Suppressor macrophage treated with lipopolysaccharide for 1 hour (primary cell): ENCODE results near the gene ISG15.
"Not testable (repeated sequence)": the region's sequence is repeated elsewhere in the genome, so short reads cannot be mapped to it uniquely, and the experiment has no call there.

ENCODE experiments used
- DNase-seq, 3 donors: peaks; one replicate each; pipeline ENCODE4 v3.0.0-alpha.2; 2020 to 2022

The ISG15 gene

DNA sequence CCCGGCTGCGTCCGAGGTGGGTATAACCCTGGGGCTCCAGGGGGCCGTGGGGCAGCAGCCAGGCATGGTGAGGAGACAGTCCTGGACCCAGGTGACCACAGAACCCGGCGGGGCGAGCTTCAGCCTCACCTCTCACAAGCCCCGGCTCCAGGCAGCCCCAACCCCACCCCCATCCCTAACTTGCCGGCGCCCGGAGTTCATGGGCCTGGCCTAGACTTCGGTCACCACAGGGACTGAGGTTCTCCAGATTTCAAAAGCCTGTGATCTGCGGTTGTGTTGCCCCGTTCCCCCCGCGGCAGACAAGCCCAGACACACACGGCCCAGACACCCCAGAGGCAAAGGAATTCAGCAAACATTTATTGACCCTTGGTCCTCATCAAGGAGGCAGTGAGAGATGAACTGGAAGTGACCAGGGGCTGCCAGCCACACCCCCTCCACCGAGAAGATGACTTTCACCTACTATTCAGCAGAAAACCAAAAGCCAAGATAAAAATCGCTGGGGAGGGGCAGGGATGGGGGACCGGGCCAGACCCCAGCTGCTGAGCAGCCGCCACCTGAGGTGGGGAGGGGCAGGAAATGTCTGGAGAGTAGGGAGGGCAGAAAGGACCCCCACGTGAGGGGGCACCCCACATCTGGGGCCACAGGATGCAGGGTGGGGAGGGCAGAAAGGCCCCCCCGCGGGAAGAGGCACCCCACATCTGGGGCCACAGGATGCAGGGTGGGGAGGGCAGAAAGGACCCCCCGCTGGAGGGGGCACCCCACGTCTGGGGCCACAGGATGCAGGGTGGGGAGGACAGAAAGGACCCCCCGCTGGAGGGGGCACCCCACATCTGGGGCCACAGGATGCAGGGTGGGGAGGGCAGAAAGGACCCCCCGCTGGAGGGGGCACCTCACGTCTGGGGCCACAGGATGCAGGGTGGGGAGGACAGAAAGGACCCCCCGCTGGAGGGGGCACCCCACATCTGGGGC is 17.3 kb upstream of the ISG15 start:
- no peak for DNase-seq

DNA sequence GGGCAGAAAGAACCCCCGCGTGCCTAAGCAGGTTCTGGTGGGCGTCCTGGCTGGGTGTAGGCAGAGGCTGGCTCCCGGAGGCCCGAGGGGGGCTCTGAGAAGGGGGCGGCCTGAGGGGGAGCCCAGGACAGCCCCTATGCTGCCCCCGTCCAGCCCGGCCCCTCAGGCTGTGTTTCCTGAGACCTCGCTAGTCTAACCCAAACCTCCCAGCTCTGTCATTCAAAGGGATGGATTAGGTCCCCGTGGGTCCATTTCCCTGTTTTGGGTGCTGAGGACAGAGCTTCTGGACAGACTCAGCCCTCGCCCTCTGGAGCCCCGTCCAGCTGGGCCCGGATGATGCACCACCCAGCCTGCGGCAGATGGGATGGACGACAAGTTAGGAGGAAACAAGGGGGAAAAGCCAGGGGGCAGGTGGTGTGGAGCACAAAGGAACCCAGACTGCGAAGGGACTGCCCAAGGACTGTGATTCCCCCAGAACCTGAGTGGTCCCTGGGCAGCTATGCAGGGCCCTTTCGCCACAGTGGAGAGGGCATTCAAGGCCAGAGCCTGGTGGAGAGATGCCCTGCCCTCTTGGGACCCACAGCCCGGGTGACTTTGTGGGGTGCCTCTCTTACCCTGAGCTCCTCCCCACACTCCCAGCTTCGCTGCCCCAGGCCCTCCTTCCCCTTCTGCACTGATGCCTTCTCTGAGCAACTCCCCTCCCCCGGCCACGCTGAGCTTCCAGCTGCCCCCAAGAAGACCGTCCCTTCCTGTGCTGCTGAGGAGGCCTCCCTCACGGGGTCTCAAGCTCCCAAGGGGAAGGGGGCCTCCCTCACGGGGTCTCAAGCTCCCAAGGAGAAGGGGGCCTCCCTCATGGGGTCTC is 16.2 kb upstream of the ISG15 start:
- peak in 1 of 3 donors; percentile 44 for DNase-seq

DNA sequence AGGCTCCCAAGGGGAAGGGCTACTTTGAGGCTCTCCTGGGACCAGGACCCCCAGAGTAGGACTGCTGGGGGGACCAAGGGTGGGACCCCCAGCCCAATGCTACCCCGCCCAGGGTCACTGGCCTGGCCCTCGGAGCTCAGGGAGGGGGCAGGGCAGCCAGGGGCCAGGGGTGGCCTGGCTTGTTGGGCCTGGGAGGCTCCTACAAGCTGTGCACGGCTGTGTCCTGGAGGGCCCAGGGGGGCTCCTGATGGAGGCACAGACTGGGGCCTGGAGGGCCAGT is 15.6 kb upstream of the ISG15 start:
- no peak for DNase-seq

DNA sequence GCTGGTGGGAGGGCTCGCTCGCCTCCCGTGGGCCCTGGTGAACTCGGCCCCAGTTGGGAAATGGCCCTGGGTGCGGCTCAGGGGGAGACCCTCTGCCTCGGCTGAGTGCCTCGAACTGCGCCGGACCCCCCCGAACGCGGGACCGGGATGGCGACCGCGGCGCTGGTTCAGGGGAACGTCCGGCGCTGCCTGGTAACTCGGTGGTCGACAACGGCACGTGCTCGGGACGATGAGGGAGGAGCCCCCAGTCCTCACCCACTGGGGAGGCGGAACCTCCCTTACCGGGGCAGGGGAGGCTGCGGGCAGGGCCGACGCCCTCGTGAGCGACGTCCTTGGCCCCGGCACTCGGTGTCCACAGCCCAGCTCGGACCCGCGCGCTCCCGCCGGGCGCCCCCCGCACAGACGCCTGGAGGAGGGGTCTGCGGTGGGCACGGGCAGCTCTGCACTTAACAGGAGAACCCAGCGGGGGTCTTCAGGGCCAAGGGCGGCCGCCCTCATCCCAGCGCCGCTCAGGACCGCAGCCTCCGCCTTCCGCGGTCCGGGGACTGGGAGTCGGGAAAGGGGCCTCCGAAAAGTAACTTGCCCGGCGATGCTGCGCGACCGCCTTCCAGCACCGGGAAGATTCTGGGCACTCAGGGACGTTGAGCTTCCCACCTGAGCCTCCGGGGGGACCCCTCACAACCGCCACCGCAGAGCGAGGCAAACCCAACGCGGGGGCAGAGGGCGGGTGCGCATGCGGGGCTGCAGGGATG is 15.1 kb upstream of the ISG15 start:
- no peak for DNase-seq

DNA sequence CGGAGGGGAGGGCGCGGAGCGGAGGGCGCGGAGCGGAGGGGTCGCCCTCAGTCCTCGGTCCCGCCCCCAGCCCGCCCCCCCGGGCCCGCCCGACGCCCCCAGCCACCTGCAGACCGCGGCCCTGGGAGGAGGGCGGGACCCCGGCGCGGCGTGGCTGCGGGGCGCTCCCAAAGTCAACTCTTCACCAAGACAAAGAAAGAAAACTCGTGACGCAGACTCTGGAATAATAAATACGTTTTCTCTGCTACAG is 14.6 kb upstream of the ISG15 start:
- DNase-seq: no peak

DNA sequence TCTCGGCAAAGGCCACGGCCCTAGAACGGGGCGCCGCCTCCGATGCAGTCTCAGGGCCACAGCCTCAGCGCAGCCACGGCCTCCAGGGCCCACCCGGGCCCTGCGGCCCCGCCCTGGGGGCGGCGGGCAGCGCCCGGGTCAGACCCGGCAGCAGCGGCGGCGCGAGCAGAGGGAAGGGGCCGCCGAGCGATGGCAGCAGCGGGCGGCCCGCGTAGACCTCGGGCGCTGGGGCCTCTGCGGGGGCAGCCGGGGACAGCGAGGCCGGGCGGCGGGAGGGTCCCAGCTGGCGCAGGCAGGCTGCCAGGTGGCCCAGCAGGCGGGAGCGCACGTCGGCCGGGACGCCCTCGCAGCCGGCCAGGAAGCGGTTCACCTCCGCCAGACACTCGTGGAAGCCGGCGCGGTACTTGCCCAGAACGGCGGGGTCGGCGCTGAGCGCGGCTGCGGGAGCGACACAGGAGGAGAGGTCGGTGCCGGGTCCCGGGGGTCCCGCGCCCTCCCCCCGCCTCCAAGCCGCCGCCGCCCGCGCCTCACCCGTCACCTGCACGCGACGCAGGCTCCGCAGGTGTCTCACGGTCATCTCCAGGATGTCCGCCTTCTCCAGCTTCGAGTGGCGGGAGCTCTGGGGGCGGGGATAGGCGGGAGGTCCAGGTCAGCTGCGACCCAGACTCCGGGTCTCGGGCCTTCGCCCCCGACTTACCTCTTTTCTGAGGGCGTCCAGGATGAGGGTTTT is 14.1 kb upstream of the ISG15 start:
- DNase-seq: peak in 1 of 3 donors; percentile 60

DNA sequence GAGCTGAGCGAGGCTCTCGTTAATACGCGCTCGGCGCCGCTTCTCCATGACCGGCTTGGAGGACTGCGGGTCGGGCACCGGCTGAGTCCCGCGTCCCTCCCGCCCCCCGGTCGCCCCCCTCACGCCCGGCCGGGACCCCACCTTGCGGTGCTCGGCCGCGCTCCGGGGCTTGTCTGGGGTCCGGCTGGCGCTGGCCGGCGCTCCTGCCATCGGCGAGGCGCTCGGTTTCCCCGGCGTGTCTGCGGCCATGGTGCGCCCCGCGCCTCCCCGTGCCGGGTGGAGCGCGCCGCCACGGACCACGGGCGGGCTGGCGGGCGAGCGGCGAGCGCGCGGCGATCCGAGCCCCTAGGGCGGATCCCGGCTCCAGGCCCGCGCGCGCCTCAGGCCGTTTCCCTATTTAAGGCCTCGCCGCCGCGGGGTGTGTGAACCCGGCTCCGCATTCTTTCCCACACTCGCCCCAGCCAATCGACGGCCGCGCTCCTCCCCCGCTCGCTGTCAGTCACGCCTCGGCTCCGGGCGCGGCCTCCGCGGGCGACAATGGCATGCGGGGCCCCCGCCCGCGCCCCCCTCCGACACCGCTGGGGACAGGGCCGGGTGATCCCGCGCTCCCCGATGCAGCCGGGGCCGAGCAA is 13.5 kb upstream of the ISG15 start, which contains the start of gene HES4:
HES4 (minus strand) TSS at position 373 of the 632 bp plus-strand sequence; CDS start at position 249, 124 bp downstream.
- DNase-seq: peak; percentile 96 to 97 (median 97)

DNA sequence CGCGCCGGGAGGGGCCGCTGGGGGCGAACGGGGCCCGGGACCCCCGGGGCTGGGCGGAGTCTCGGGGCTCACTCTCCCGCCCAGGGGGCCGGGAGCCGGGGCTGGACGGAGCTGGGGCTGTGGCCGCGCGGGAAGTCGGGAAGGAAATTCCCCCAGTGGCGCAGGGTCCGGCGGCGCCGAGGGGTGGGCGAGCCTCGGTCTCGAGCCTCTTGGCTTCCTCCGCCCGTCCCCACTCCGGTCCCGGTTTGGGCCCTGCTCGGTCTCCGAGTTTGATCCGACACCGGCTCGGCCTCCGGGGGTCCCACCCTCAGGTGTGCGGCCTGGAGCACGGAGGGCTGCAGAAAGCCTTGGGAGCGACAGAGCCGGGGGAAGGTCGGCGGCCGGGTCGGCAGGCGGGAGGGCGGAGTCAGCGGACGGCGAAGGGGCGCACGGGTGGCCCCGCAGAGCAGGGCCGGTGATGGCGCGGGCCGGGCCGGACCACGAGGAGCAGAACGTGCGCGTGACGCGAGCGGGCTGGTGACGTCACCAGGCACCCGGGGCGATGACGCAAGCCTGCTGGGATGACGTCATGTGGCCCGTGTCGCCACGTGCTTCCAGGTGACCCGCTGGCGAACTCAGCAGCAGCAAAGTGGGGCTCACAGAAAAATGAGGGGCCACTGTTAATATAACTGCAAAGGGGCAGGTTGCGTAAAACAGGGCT is 12.8 kb upstream of the ISG15 start:
- DNase-seq: peak; percentile 85 to 92 (median 88)

DNA sequence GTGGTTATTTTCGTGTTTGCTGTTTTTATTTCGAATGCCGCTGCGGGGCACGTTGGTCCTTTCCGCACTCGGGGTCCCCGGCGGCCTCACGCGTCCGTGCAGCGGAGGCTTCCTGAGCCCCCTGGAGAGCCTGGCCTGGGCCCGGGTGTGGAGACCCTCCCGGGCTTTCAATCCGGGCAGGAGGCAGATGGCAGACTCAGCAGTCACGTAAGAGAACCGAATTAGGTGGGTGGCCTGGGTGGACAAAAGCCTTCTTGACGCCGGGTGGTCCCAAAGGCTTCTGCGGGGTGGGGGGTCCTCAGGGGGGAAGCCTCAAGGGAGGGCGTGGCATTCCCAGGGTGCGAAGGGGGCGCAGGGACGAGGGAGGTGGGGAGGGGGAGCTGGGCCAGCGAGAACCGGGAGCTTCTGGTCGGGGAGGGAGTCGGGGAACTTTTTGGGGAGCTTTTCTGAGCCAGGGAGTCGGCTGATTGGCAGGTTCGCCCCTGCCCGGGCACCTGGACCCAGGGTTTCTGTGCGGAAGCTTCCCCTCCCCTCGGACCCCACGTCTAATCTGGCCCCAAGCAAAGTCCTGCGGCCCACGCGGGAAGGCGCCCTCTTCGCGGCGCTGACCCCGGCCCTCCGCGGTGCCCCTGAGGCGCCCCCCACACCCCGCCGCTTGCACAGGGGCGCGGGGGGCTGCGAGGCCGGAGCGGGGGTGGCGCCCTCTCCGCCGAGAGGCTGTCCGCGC is 12.1 kb upstream of the ISG15 start:
- DNase-seq: no peak

DNA sequence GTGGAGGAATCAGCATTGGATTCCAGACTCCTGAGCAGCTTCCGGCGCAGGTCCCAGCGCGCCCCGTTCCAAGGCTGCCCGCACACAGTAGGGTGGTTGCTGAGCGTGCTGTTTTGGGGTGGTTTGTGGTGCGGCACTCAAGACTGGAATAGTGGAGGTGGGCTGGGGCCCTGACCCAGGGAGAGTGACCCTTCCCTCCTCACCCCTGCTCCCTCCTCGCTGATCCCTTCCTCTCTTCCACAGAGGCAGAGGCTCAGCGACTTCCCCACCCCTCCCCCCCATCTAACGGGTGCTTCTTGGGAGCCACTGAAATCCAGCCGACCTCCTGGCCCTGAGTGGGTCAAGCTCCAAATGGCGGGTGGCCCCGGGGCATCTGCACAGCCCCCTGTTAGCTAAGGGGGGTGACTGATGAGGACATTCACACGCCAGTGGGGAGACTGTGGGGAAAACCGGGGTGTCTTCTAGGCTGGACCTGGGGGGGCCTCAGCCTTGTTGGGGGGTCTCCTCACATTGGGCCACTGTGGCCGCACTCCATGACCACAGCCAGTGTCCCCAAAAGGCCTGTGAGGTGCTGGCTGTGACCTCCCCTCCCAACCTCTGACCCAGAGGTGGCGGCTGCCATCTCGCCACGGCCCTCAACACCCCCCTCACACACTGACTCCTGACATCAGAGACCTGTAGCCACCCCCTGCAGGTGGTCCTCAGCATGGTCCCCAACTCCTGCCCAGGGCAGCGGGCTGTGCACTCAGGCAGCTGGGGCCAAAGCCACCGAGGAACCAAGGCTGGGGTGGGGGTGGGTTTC is 9.5 kb upstream of the ISG15 start:
- no peak for DNase-seq

DNA sequence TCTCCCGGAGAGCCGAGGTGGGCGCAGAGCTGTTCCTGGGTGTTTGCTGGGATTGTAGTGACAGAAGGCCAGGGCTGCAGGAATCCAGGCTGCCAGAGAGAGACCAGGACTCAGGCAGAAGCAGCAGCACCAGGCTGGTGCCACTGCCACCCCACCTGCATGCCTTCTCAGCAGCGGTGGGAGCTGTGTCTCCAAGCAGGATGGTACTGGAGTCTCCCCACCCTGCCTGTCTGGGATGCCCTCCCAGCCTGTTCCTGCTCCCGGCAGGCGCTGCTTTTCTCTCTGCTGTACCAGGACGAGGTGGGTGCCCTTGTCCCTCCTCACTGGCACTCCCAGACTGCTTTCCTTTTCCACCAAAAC is 8.9 kb upstream of the ISG15 start:
- DNase-seq: peak in 1 of 3 donors; percentile 50

DNA sequence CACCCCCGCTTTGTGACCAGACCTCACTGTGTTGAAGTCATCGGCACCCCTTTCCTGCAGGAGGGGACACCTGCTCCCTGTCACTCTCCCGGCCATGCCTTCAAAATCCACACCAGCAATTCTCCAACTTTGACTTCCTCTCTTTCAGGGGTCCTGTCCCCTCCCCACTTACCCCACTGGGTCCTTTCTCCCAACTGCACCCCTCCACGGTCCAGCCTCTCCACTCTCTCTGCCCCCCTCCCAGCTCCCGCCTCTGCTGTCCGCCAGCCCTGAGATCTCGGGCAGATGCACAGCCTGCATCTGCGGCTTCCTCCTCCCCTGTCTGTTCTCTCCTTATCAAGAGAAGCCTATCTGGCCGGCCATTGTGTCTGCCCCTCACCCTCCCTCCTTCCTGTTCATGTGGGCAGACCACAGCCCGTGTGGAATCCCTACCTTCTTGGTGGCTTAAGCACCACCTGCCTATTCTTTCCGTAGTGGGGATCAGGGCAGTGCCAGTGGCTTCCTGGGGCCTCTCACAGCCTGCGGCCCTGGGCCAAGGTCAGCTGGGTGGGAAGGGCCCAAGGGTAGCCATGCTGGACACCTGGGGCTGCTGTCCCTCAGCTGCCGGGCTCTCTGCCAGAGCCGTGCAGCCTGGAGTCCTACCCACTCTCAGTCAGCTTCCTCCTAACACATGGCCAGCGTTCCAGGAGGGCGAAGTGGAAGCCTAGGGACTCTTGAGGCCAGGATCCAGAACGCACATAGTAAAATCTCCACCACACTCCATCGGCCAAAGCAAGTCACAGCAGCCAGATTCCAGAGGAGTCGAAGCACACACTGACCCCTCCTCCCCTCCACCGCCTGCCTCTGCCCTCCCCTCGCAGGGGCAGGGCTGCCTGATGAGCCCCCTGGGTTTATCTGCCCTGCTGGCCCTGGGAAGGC is 8.3 kb upstream of the ISG15 start:
- DNase-seq: peak in 2 of 3 donors; percentile 59 to 65

DNA sequence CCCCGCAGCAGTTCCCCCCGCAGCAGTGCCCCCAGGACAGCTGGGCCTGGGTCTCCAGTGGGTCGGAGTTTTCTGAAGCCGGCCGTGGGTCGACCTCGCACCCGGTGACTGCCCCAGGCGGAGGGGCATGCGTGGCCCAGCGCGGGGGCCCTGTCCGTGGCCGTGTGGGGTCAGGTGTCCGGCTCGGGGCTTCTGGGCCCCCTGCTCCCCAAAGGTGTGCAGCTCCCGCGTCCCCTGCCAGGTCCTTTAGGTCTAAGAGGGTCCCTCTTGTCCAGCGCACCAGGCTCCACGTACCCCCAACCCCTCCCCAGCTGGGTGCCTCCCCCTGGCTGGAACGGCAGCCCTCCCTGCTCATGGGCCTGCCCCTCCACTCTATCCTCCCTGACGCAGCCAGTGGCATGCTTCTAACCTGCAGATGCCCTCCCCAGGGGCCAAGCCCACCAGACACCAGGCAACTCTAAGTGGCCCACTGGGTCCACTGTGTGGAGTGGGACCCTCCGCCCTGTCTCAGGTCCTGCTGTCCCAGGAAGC is 7.5 kb upstream of the ISG15 start:
- DNase-seq: no peak

DNA sequence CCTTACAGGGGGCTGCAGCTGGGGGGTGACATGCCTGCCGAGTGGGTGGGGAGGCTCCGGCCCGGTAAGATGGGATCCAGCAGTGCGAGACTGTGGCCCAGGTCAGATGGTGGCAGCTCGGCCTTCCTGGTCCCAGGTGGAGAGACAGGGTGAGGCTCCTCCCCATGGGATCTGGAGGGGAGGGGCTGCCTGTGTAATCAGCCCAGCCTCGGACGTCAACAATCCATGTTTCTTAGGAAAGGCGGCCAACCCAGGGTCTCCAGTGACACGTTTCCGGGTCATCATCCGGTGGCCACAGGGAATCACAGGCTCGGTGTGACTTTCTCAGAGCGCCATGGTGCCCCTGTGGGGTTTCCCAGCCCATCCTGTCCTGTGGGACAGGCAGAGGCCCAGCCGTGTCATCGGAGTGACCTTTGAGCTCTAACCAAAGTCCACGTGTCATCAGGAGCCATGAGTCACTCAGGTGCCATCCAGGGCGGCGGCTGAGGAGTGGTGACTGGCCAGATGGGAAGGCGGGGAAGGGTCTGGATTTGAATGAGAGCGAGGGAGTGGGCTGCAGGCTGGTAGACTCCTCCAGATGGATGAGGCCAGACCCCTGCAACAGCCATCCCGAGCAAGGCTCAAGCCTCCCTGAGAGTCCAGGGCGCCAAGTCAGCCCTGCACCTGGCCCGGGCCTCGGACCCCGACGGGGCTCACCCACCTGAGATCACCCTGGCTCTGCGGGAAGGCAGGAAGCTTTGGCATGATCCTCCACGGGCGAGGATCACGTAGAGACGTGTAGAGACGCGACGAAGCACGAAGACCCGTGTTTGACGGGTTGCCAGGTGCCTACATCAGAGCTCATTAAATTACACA is 6.8 kb upstream of the ISG15 start:
- DNase-seq: peak in 2 of 3 donors; percentile 41 to 66

DNA sequence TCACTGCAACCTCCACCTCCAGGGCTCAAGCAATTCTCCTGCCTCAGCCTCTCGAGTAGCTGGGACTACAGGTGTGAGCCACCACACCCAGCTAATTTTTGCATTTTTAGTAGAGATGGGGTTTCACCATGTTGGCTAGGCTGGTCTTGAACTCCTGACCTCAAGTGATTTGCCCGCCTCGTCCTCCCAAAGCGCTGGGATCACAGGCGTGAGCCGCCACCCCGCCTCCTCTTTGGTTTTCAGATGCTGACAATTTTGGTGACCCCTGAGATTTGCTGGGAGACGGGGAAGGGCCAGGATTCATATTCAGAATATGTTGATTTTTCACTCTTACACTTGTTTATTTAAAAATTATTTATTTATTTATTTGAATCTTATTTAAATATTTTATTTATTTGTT is 3.2 kb upstream of the ISG15 start:
- DNase-seq: not testable (repeated sequence)

DNA sequence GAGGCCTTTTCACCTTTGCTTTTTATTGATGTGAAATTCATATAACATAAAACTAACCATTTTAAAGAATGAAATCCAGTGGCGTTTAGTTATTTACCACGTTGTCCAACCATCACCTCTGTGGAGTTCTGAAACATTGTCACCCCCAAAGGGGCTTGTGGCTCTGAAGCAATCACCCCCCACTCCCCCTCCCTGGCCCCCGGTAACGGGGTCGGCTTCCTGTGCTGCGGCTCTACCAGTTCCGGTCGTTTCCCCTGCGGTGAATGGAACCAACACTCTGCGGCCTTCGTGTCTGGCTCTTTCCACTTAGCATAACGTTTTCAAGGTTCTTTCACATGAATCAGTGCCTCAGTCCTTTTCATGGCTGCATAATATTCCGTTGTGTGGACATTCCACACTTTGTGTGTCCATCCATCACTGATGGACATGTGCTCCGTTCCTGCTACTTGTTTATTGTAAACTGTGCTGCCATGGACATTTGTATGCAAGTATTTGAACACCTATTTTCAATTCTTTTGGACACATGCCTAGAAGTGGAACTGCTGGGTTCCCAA is 1.8 kb upstream of the ISG15 start:
- no peak for DNase-seq

DNA sequence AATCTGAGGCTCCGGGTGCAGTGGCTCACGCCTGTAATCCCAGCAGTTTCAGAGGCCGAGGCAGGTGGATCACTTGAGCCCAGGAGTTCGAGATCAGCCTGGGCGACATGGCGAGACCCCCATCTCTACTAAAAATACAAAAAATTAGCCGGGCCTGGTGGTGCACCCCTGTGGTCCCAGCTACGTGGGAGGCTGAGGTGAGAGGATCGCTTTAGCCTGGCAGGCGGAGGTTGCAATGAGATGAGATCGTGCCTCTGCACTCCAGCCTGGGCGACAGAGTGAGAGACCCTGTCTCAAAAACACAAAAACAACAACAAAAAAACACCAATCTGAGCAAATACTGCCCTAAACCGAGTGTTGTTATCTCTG is 577 bp upstream of the ISG15 start:
- DNase-seq: not testable (repeated sequence)
